Trophoblast cell (in vitro differentiated cells and primary cell): ENCODE measurements around the gene SPAG17.

ENCODE experiments used
- DNase-seq, 2 donors: peaks; one replicate each; pipeline ENCODE4 v3.0.0-alpha.2; 2016
- H2AFZ ChIP-seq: 2 replicates; pipeline ENCODE4 v1.6.1; 2013; ENCODE audit warnings: low read length, moderate library complexity, mild to moderate bottlenecking; ENCODE audit not compliant: insufficient read depth, poor library complexity
- H2AK5ac ChIP-seq: 2 replicates; pipeline ENCODE4 v1.6.1; 2013; ENCODE audit warnings: mild to moderate bottlenecking, low read length
- H2BK120ac ChIP-seq: 2 replicates; pipeline ENCODE4 v1.6.1; 2013; ENCODE audit warnings: low read length, mild to moderate bottlenecking, moderate library complexity; ENCODE audit not compliant: insufficient read depth, poor library complexity
- H2BK12ac ChIP-seq: 2 replicates; pipeline ENCODE4 v1.6.1; 2013; ENCODE audit warnings: mild to moderate bottlenecking, low read length, moderate library complexity
- H2BK5ac ChIP-seq: 2 replicates; pipeline ENCODE4 v1.6.1; 2013; ENCODE audit warnings: low read length, low read depth, moderate library complexity, mild to moderate bottlenecking; ENCODE audit not compliant: poor library complexity
- H3K14ac ChIP-seq: 2 replicates; pipeline ENCODE4 v1.6.1; 2013; ENCODE audit warnings: mild to moderate bottlenecking, low read length
- H3K18ac ChIP-seq: 2 replicates; pipeline ENCODE4 v1.6.1; 2013; ENCODE audit warnings: mild to moderate bottlenecking, low read length
- H3K23ac ChIP-seq: 2 replicates; pipeline ENCODE4 v1.6.1; 2013; ENCODE audit warnings: low read length
- H3K27ac ChIP-seq: 2 replicates; pipeline ENCODE4 v1.5.1; 2013; ENCODE audit warnings: low read depth, mild to moderate bottlenecking, inconsistent platforms, low read length, moderate library complexity
- H3K27me3 ChIP-seq: 2 replicates; pipeline ENCODE4 v1.6.1; 2013; ENCODE audit warnings: inconsistent platforms, mild to moderate bottlenecking, low read length, moderate library complexity; ENCODE audit not compliant: insufficient read depth
- H3K36me3 ChIP-seq, 2 experiments: 1 replicate in 1 of 2; 2 replicates in 1 of 2; pipeline ENCODE4 v1.6.1; 2013; ENCODE audit warnings: low read length in 2 of 2, mild to moderate bottlenecking in 2 of 2, moderate library complexity in 1 of 2; ENCODE audit not compliant: insufficient read depth in 2 of 2, control insufficient read depth in 1 of 2
- H3K4ac ChIP-seq: 2 replicates; pipeline ENCODE4 v1.6.1; 2013; ENCODE audit warnings: low read depth, mild to moderate bottlenecking, low read length, moderate library complexity
- H3K4me1 ChIP-seq, 2 experiments: 1 replicate in 1 of 2; 2 replicates in 1 of 2; pipeline ENCODE4 v1.6.1; 2013; ENCODE audit warnings: low read length in 2 of 2, mild to moderate bottlenecking in 2 of 2, moderate library complexity in 1 of 2; ENCODE audit not compliant: insufficient read depth in 2 of 2, control insufficient read depth in 1 of 2
- H3K4me2 ChIP-seq: 2 replicates; pipeline ENCODE4 v1.6.1; 2013; ENCODE audit warnings: inconsistent platforms, mild to moderate bottlenecking, low read length, moderate library complexity
- H3K4me3 ChIP-seq: 2 replicates; pipeline ENCODE4 v1.5.1; 2013; ENCODE audit warnings: mild to moderate bottlenecking, low read depth, low read length, inconsistent platforms
- H3K79me1 ChIP-seq: one replicate; pipeline ENCODE4 v1.6.1; 2013; ENCODE audit warnings: low read length
- H3K79me2 ChIP-seq: 2 replicates; pipeline ENCODE4 v1.6.1; 2013; ENCODE audit warnings: low read length, mild to moderate bottlenecking; ENCODE audit not compliant: control insufficient read depth, insufficient read depth, poor library complexity
- H3K9ac ChIP-seq: 2 replicates; pipeline ENCODE4 v1.6.1; 2013; ENCODE audit warnings: mild to moderate bottlenecking, low read length
- H3K9me3 ChIP-seq: 2 replicates; pipeline ENCODE4 v1.6.1; 2013; ENCODE audit warnings: low read depth, mild to moderate bottlenecking, control low read depth, inconsistent platforms, low read length; ENCODE audit not compliant: insufficient read depth
- H4K12ac ChIP-seq: 2 replicates; pipeline ENCODE4 v1.6.1; 2013; ENCODE audit warnings: low read depth, mild to moderate bottlenecking, low read length, moderate library complexity
- H4K8ac ChIP-seq: 2 replicates; pipeline ENCODE4 v1.6.1; 2013; ENCODE audit warnings: low read depth, mild to moderate bottlenecking, low read length, moderate library complexity
- H4K91ac ChIP-seq: one replicate; pipeline ENCODE4 v1.6.1; 2013; ENCODE audit warnings: low read depth, mild to moderate bottlenecking, low read length, moderate library complexity
- WGBS: extraction: QIAGEN DNeasy Blood & Tissue Kit; methylation state at CpG from one replicate; pipeline ENCODE4 v1.1.7; 2013; ENCODE audit warnings: missing lambda C conversion rate; ENCODE audit not compliant: insufficient read length, insufficient coverage; ENCODE audit errors: extremely low coverage; 5-methylcytosine and 5-hydroxymethylcytosine counted together

Gene SPAG17

GRCh38 chr1:118082984-118083383, 102.0 kb downstream of the SPAG17 start:
- no peak overlapping the region for H3K4ac ChIP-seq
- H4K12ac ChIP-seq, result no peak overlapping the region
- H3K18ac ChIP-seq, result no peak overlapping the region
- no peak overlapping the region for H2AK5ac ChIP-seq
- no peak overlapping the region for H4K8ac ChIP-seq
- H2BK5ac ChIP-seq, result no peak overlapping the region
- WGBS, result no CpG with 5 or more reads among the region's 5 CpGs
- no peak overlapping the region for H3K4me2 ChIP-seq
- no peak overlapping the region for H3K14ac ChIP-seq
- peaks cover 2% of the 10 kb centered on the region for H3K79me1 ChIP-seq
- H3K9ac ChIP-seq, result no peak overlapping the region
- H2AFZ ChIP-seq, result no peak overlapping the region
- no peak overlapping the region for H2BK120ac ChIP-seq
- no peak overlapping the region for H2BK12ac ChIP-seq
- no peaks in the 10 kb centered on the region for H3K27me3 ChIP-seq
- no peaks in the 10 kb centered on the region for H3K9me3 ChIP-seq
- H3K4me1 ChIP-seq, result no peaks in the 10 kb centered on the region
- no peak overlapping the region for H3K23ac ChIP-seq
- no peak for DNase-seq
- no peak overlapping the region for H4K91ac ChIP-seq
- H3K4me3 ChIP-seq, result no peak overlapping the region
- H3K79me2 ChIP-seq, result no peaks in the 10 kb centered on the region
- H3K36me3 ChIP-seq, result no peaks in the 10 kb centered on the region
- H3K27ac ChIP-seq, result no peak overlapping the region

GRCh38 chr1:118081387-118081786, 103.6 kb downstream of the SPAG17 start:
- H3K14ac ChIP-seq, result no peak overlapping the region
- no peak overlapping the region for H2AFZ ChIP-seq
- H2BK120ac ChIP-seq, result no peak overlapping the region
- no peak overlapping the region for H2BK12ac ChIP-seq
- no peak overlapping the region for H3K4ac ChIP-seq
- H3K36me3 ChIP-seq, result no peaks in the 10 kb centered on the region
- no peaks in the 10 kb centered on the region for H3K27me3 ChIP-seq
- no CpG with 5 or more reads among the region's 3 CpGs for WGBS
- H4K91ac ChIP-seq, result no peak overlapping the region
- H3K79me1 ChIP-seq, result peaks cover 2% of the 10 kb centered on the region
- no peak overlapping the region for H2BK5ac ChIP-seq
- H3K4me1 ChIP-seq, result peaks cover 0 to 3% of the 10 kb centered on the region in 2 experiments
- peak; percentile 59 to 94 for DNase-seq
- no peak overlapping the region for H4K8ac ChIP-seq
- no peak overlapping the region for H3K18ac ChIP-seq
- no peak overlapping the region for H3K23ac ChIP-seq
- no peaks in the 10 kb centered on the region for H3K9me3 ChIP-seq
- no peak overlapping the region for H3K9ac ChIP-seq
- no peak overlapping the region for H4K12ac ChIP-seq
- H3K4me3 ChIP-seq, result no peak overlapping the region
- H3K79me2 ChIP-seq, result no peaks in the 10 kb centered on the region
- H2AK5ac ChIP-seq, result no peak overlapping the region
- H3K27ac ChIP-seq, result no peak overlapping the region
- H3K4me2 ChIP-seq, result no peak overlapping the region

GRCh38 chr1:118077331-118078045, 107.5 kb downstream of the SPAG17 start:
- H3K9ac ChIP-seq, result no peak overlapping the region

GRCh38 chr1:118075116-118075515, 109.9 kb downstream of the SPAG17 start:
- H4K12ac ChIP-seq, result no peak overlapping the region
- no peak overlapping the region for H3K4me2 ChIP-seq
- no peak overlapping the region for H3K14ac ChIP-seq
- no peak overlapping the region for H3K4ac ChIP-seq
- no peak overlapping the region for H3K23ac ChIP-seq
- H3K36me3 ChIP-seq, result no peaks in the 10 kb centered on the region
- no peak overlapping the region for H3K4me3 ChIP-seq
- H3K27ac ChIP-seq, result no peak overlapping the region
- H2AK5ac ChIP-seq, result no peak overlapping the region
- H2BK120ac ChIP-seq, result no peak overlapping the region
- H4K8ac ChIP-seq, result no peak overlapping the region
- DNase-seq, result no peak
- no peak overlapping the region for H2AFZ ChIP-seq
- H3K18ac ChIP-seq, result no peak overlapping the region
- no peak overlapping the region for H2BK12ac ChIP-seq
- peaks cover 0 to 5% of the 10 kb centered on the region in 2 experiments for H3K4me1 ChIP-seq
- H4K91ac ChIP-seq, result no peak overlapping the region
- no CpG with 5 or more reads among the region's 3 CpGs for WGBS
- no peaks in the 10 kb centered on the region for H3K79me2 ChIP-seq
- no peak overlapping the region for H2BK5ac ChIP-seq
- H3K9ac ChIP-seq, result no peak overlapping the region
- H3K27me3 ChIP-seq, result no peaks in the 10 kb centered on the region
- H3K79me1 ChIP-seq, result peaks cover 2% of the 10 kb centered on the region
- H3K9me3 ChIP-seq, result no peaks in the 10 kb centered on the region

More at GRCh38 chr1:118077331-118078045, 107.5 kb downstream of the SPAG17 start:
- H3K4me1 ChIP-seq, result peaks cover 0 to 5% of the 10 kb centered on the region in 2 experiments
- H3K4me3 ChIP-seq, result no peak overlapping the region
- no peak overlapping the region for H2AK5ac ChIP-seq
- H3K79me2 ChIP-seq, result no peaks in the 10 kb centered on the region
- H3K18ac ChIP-seq, result no peak overlapping the region
- peak overlapping the region; percentile 38 for H4K8ac ChIP-seq
- peaks cover 5% of the 10 kb centered on the region for H3K79me1 ChIP-seq
- H3K27me3 ChIP-seq, result no peaks in the 10 kb centered on the region
- H3K23ac ChIP-seq, result no peak overlapping the region
- H2BK120ac ChIP-seq, result no peak overlapping the region
- no peak overlapping the region for H3K27ac ChIP-seq
- DNase-seq, result peak in 1 of 2 donors; percentile 64
- H3K4ac ChIP-seq, result no peak overlapping the region
- peak overlapping the region; percentile 2 for H2BK12ac ChIP-seq
- no peak overlapping the region for H4K91ac ChIP-seq
- H4K12ac ChIP-seq, result no peak overlapping the region
- H3K14ac ChIP-seq, result no peak overlapping the region
- peak overlapping the region; percentile 49 for H2BK5ac ChIP-seq
- H3K36me3 ChIP-seq, result no peaks in the 10 kb centered on the region
- no peak overlapping the region for H2AFZ ChIP-seq
- no peak overlapping the region for H3K4me2 ChIP-seq
- WGBS, result no CpG with 5 or more reads among the region's 2 CpGs
- H3K9me3 ChIP-seq, result no peaks in the 10 kb centered on the region
